Measurements from ENCODE around the gene HOXD13. TPM values are rescaled to one million over a fixed set of nuclear protein-coding genes. Genes with fewer than 3 reads are reported as not detected.
A peak's percentile ranks its signal among the peaks of the same experiment; 100 is the strongest.

Gene HOXD13
- polyA plus RNA-seq: not detected in 2 replicates
- not detected in 2 replicates for polyA minus RNA-seq

DNA sequence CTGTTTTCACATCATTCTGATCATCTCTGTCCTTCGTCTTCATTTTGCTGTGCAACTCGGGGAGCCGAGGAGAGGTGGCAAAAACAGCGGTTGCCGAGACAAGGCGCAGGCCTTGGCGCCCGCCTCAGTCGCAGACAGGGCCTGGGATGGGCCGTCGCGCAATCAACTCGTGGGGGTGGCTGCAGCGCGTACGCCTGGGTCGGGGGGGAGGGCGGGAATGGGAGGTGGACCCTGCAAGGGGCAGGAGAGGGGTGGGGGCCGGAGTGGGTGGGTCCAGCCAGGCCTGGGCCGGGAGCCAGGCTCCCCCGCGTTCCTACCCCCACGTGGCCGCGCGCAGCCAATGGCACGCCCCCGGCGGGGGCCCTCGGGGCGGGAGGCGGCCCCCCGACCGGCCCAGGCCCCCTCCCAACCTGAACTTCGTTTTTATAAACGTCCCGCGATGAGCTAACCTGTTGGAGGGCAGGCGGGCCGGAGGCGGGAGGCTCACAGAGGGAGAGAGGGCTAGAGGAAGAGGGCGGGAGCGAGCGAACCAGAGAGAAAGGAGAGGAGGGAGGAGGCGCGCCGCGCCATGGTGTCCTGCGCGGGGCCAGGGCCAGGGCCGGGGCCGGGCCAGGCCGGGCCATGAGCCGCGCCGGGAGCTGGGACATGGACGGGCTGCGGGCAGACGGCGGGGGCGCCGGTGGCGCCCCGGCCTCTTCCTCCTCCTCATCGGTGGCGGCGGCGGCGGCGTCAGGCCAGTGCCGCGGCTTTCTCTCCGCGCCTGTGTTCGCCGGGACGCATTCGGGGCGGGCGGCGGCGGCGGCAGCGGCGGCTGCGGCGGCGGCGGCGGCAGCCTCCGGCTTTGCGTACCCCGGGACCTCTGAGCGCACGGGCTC lies at the start of gene HOXD13:
HOXD13 (plus strand) TSS at position 452 of the 875 bp plus-strand sequence; CDS start at position 622, 170 bp downstream.
- Histone ChIP-seq H3K4me3 (ENCODE audit: low read length) (peak within 1 kb of the TSS; percentile 58), H2AFZ (ENCODE audit: low read depth, low read length) (no peak within 1 kb of the TSS), H3F3A (ENCODE audit: insufficient read depth, low read length, poor library complexity, severe bottlenecking) (no peaks in the 10 kb centered on the region), H3K9ac (ENCODE audit: low read length) (no peak within 1 kb of the TSS), H3K9me2 (ENCODE audit: insufficient read depth, low read length) (no peaks in the 10 kb centered on the region), H3K79me2 (replicated peaks; ENCODE audit: insufficient read depth, low read length) (no peaks in the 10 kb centered on the region), H3K27me3 (ENCODE audit: insufficient read depth, low read depth, low read length) (peaks cover 99% of the 10 kb centered on the region), H3K9me3 (ENCODE audit: low read length) (no peaks in the 10 kb centered on the region), H3K4me2 (ENCODE audit: low read length) (no peak within 1 kb of the TSS), H3K27ac (ENCODE audit: low read length) (no peak within 1 kb of the TSS), H4K20me1 (ENCODE audit: insufficient read depth) (no peaks in the 10 kb centered on the region), H3K36me3 (ENCODE audit: insufficient read depth, low read length) (no peaks in the 10 kb centered on the region)
- TF ChIP-seq EZH2 (IDR thresholded peaks at IDR 0.05; ENCODE audit: borderline replicate concordance, insufficient read depth, low read length, poor library complexity, severe bottlenecking) (peak; percentile 9), RAD21 (conservative IDR thresholded peaks at IDR 0.05) (no peak)

- H4K20me1 ChIP-seq (ENCODE audit: insufficient read depth): no peaks in the 10 kb centered on the region
- no peak overlapping the region for H3K4me3 ChIP-seq (ENCODE audit: low read length)
- no peak for TF ChIP-seq TAF1 (IDR thresholded peaks at IDR 0.05; ENCODE audit: low read depth)
- no peak for TF ChIP-seq EP300 (conservative IDR thresholded peaks at IDR 0.05; ENCODE audit: poor library complexity, severe bottlenecking)
- no peak for TF ChIP-seq POLR2AphosphoS5 (IDR thresholded peaks at IDR 0.05)
- no peak for TF ChIP-seq SMC3 (conservative IDR thresholded peaks at IDR 0.05; ENCODE audit: poor library complexity)
- TF ChIP-seq, protein P1, sequence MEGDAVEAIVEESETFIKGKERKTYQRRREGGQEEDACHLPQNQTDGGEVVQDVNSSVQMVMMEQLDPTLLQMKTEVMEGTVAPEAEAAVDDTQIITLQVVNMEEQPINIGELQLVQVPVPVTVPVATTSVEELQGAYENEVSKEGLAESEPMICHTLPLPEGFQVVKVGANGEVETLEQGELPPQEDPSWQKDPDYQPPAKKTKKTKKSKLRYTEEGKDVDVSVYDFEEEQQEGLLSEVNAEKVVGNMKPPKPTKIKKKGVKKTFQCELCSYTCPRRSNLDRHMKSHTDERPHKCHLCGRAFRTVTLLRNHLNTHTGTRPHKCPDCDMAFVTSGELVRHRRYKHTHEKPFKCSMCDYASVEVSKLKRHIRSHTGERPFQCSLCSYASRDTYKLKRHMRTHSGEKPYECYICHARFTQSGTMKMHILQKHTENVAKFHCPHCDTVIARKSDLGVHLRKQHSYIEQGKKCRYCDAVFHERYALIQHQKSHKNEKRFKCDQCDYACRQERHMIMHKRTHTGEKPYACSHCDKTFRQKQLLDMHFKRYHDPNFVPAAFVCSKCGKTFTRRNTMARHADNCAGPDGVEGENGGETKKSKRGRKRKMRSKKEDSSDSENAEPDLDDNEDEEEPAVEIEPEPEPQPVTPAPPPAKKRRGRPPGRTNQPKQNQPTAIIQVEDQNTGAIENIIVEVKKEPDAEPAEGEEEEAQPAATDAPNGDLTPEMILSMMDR (IDR thresholded peaks at IDR 0.05; ENCODE audit: poor library complexity, severe bottlenecking): no peak
- TF ChIP-seq MXI1 (conservative IDR thresholded peaks at IDR 0.05; ENCODE audit: poor library complexity, severe bottlenecking): no peak
- TF ChIP-seq RAD21 (conservative IDR thresholded peaks at IDR 0.05): no peak
- TF ChIP-seq REST (IDR thresholded peaks at IDR 0.05; ENCODE audit: borderline replicate concordance): no peak
- TF ChIP-seq EZH2 (IDR thresholded peaks at IDR 0.05; ENCODE audit: borderline replicate concordance, insufficient read depth, low read length, poor library complexity, severe bottlenecking): no peak
- no peaks in the 10 kb centered on the region for H3F3A ChIP-seq (ENCODE audit: insufficient read depth, low read length, poor library complexity, severe bottlenecking)
- peaks cover 18% of the 10 kb centered on the region for H3K27me3 ChIP-seq (ENCODE audit: insufficient read depth, low read depth, low read length)
- H2AFZ ChIP-seq (ENCODE audit: low read depth, low read length): no peak overlapping the region
- H3K9me2 ChIP-seq (ENCODE audit: insufficient read depth, low read length): no peaks in the 10 kb centered on the region
- H3K36me3 ChIP-seq (ENCODE audit: insufficient read depth, low read length): no peaks in the 10 kb centered on the region
- H3K79me2 ChIP-seq (replicated peaks; ENCODE audit: insufficient read depth, low read length): no peaks in the 10 kb centered on the region
- H3K27ac ChIP-seq (ENCODE audit: low read length): no peak overlapping the region
- no peak overlapping the region for H3K9ac ChIP-seq (ENCODE audit: low read length)
- no peak overlapping the region for H3K4me2 ChIP-seq (ENCODE audit: low read length)
- no peaks in the 10 kb centered on the region for H3K9me3 ChIP-seq (ENCODE audit: low read length)
These were observed 36.1 kb upstream of the HOXD13 start for GRCh38 chr2:176056406-176056805.
